22Rv1 (cell line): ENCODE results near the gene MROH7.

Experiments used
- CTCF ChIP-seq: fragments of 450-650 bp; IDR thresholded peaks from 2 replicates; pipeline ENCODE4 v1.5.1; 2017; ENCODE audit warnings: mild to moderate bottlenecking
- ZFX ChIP-seq: fragments of 450-650 bp; IDR thresholded peaks from 2 replicates; pipeline ENCODE4 v1.6.1; 2017; ENCODE audit warnings: antibody characterized with exemption, borderline replicate concordance

DNA sequence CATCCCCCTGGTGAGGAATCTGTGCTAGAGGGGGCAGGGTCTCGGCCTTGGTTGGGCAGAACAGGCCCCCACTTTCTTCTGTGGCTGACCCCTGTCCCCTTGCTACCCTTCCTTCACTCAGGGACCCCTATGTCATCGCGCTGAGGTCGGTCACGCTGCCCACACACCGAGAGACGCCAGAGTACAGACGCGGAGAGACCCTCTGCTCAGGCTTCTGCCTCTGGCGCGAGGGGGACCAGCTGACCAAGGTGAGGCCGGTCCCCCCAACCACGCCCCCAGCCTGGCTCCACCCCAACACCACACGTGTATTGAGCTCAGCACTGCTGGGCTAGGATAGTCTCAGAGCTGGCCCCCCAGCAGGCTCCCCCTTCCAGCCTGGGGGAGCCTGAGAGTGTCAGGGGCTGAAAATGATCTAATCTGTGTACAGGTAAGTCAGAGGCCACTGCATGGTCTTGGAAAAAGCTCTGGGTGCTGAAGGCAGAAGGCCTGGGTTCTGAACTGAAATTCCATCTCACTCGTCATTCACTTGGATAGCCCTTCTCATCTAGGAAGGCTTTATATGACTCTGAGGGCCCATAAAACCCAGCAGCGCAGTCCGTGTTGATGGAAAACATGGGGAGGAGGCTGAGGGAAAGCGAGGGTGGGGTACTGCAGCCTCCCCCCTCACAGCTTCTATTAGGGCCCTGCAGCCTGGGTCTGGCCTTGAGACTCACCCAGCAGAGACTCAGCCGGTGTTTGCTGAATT lies 33.6 kb upstream of the MROH7 start:
- TF ChIP-seq CTCF (no peak), ZFX (no peak)
